Thymus (tissue), 11 donors: ENCODE data around the gene CDC34. TPM values are rescaled to one million over a fixed set of nuclear protein-coding genes. Genes with fewer than 3 reads are reported as not detected.
"Not testable (repeated sequence)": the region's sequence is repeated elsewhere in the genome, so short reads cannot be mapped to it uniquely, and the experiment has no call there.

Experiments
- DNase-seq, 9 donors: peaks; one replicate each; pipeline ENCODE4 v3.0.0-alpha.2; 2013; ENCODE audit warnings: low spot score in 9 of 9, low read depth in 6 of 9, missing footprints in 1 of 9
- H3K27ac ChIP-seq, 2 donors: one replicate each; pipeline ENCODE4 v1.5.1; 2013; ENCODE audit warnings: control low read depth in 1 of 2, low read depth in 1 of 2, low read length in 1 of 2, mild to moderate bottlenecking in 1 of 2, moderate library complexity in 1 of 2
- H3K27me3 ChIP-seq, 2 donors: one replicate each; pipeline ENCODE4 v1.5.1; 2013; ENCODE audit warnings: low read length in 1 of 2; ENCODE audit not compliant: control insufficient read depth in 2 of 2, insufficient read depth in 1 of 2
- H3K36me3 ChIP-seq, 2 donors: one replicate each; pipeline ENCODE4 v1.5.1; 2013; ENCODE audit warnings: low read length in 1 of 2, mild to moderate bottlenecking in 1 of 2, moderate library complexity in 1 of 2; ENCODE audit not compliant: control insufficient read depth in 2 of 2, insufficient read depth in 2 of 2
- H3K4me1 ChIP-seq, 2 donors: one replicate each; pipeline ENCODE4 v1.5.1; 2013; ENCODE audit warnings: low read length in 2 of 2; ENCODE audit not compliant: control insufficient read depth in 2 of 2, insufficient read depth in 2 of 2
- H3K4me3 ChIP-seq, 2 donors: one replicate each; pipeline ENCODE4 v1.5.1; 2013; ENCODE audit warnings: low read length in 2 of 2, control low read depth in 1 of 2, mild to moderate bottlenecking in 1 of 2
- H3K9me3 ChIP-seq, 2 donors: one replicate each; pipeline ENCODE4 v1.5.1; 2013; ENCODE audit warnings: low read length in 1 of 2, mild to moderate bottlenecking in 1 of 2; ENCODE audit not compliant: control insufficient read depth in 2 of 2, insufficient read depth in 1 of 2
- WGBS: extraction: QIAGEN DNeasy Blood & Tissue Kit; methylation state at CpG from one replicate; pipeline ENCODE4 v1.1.7; 2013; 5-methylcytosine and 5-hydroxymethylcytosine counted together
- polyA plus RNA-seq: library from polyadenylated mRNA; stranded (reverse); fragments of 200-250 nt; gene quantifications from one replicate; pipeline ENCODE4 v1.2.3, GENCODE V29; 2013
- total RNA-seq: library from RNA; stranded (reverse); fragments of 120-200 nt; gene quantifications from one replicate; pipeline ENCODE4 v1.2.4, GENCODE V29; 2013
- donor health status: healthy.

CDC34 gene
- total and polyA plus RNA-seq, 2 donors, result 48.0 to 72.0 TPM

GRCh38 chr19:579842-580155 lies 48.2 kb downstream of the CDC34 start:
- WGBS, result 97% methylated on average over 11 of the region's 11 CpGs

DNA sequence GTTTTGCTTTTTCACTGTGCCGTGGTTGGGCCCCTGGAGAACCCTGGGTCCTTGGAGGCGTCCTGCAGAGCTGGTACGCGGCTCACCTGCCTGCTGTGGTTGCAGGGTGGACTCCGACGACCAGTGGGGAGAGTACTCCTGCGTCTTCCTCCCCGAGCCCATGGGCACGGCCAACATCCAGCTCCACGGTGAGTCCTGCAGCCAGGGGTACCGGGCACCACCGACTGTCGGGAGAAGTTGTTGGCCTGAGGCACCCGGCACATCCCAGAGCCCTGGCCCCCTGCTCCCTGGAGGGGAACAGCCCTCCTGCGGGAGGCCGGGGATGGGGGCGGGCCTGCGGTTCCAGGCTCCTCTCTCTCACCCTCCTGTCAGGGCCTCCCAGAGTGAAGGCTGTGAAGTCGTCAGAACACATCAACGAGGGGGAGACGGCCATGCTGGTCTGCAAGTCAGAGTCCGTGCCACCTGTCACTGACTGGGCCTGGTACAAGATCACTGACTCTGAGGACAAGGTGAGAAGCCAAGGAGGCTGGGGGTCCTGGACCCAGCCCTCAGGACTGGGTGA lies 48.8 kb downstream of the CDC34 start:
- H3K9me3 ChIP-seq, result no peaks in the 10 kb centered on the region
- DNase-seq, result no peak
- no peak overlapping the region for H3K4me3 ChIP-seq
- H3K27ac ChIP-seq, result no peak overlapping the region
- H3K27me3 ChIP-seq, result peaks cover 0 to 5% of the 10 kb centered on the region in 2 donors
- peaks cover 51 to 55% of the 10 kb centered on the region in 2 donors for H3K36me3 ChIP-seq
- 97% methylated on average over 22 of the region's 22 CpGs for WGBS
- H3K4me1 ChIP-seq, result peaks cover 2 to 7% of the 10 kb centered on the region in 2 donors

More at GRCh38 chr19:579842-580155, 48.2 kb downstream of the CDC34 start:
- peaks cover 0 to 4% of the 10 kb centered on the region in 2 donors for H3K27me3 ChIP-seq
- peaks cover 7 to 13% of the 10 kb centered on the region in 2 donors for H3K4me1 ChIP-seq
- H3K27ac ChIP-seq, result no peak overlapping the region
- no peak overlapping the region for H3K4me3 ChIP-seq
- peaks cover 51 to 58% of the 10 kb centered on the region in 2 donors for H3K36me3 ChIP-seq
- DNase-seq, result no peak
- H3K9me3 ChIP-seq, result no peaks in the 10 kb centered on the region

DNA sequence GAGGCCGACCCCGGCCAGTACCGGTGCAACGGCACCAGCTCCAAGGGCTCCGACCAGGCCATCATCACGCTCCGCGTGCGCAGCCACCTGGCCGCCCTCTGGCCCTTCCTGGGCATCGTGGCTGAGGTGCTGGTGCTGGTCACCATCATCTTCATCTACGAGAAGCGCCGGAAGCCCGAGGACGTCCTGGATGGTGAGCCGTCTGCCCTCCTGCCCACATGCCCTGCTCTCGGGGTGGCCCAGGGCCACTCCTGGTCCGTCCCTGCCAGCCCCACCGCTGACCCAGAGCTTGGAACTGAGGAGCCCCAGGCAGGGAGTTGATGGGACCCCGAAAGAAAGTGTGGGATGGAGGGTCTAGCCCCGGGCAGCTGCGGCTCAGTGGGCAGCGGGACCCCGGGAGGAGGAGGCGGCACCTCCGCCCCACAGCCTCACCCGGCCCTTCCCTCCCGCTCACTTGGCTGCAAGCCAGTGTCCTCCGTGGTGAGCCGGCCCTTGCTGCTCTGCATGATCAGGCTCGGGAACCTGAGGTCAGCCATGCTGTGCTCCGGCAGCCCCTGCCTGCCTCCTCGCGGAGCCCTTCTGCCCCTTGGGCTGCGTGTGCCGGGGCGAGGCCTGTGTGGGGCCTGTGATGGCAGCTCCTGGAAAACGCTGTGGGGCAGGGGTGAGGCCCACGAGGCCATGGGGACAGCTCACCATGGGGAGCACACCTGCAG lies 50.0 kb downstream of the CDC34 start:
- Histone ChIP-seq H3K4me1 (no peaks in the 10 kb centered on the region), H3K4me3 (no peak overlapping the region), H3K36me3 (peaks cover 49 to 55% of the 10 kb centered on the region in 2 donors), H3K27ac (no peak overlapping the region), H3K27me3 (peaks cover 2 to 17% of the 10 kb centered on the region in 2 donors), H3K9me3 (no peaks in the 10 kb centered on the region)
- no peak for DNase-seq
- 97% methylated on average over 40 of the region's 40 CpGs for WGBS

- Histone ChIP-seq H3K27me3 (peaks cover 10 to 28% of the 10 kb centered on the region in 2 donors), H3K4me3 (no peak overlapping the region), H3K27ac (no peak overlapping the region), H3K9me3 (no peaks in the 10 kb centered on the region), H3K36me3 (peaks cover 45 to 49% of the 10 kb centered on the region in 2 donors), H3K4me1 (no peaks in the 10 kb centered on the region)
- no peak for DNase-seq
- 98% methylated on average over 31 of the region's 31 CpGs for WGBS
Observed at GRCh38 chr19:582497-583197, 51.1 kb downstream of the CDC34 start.

DNA sequence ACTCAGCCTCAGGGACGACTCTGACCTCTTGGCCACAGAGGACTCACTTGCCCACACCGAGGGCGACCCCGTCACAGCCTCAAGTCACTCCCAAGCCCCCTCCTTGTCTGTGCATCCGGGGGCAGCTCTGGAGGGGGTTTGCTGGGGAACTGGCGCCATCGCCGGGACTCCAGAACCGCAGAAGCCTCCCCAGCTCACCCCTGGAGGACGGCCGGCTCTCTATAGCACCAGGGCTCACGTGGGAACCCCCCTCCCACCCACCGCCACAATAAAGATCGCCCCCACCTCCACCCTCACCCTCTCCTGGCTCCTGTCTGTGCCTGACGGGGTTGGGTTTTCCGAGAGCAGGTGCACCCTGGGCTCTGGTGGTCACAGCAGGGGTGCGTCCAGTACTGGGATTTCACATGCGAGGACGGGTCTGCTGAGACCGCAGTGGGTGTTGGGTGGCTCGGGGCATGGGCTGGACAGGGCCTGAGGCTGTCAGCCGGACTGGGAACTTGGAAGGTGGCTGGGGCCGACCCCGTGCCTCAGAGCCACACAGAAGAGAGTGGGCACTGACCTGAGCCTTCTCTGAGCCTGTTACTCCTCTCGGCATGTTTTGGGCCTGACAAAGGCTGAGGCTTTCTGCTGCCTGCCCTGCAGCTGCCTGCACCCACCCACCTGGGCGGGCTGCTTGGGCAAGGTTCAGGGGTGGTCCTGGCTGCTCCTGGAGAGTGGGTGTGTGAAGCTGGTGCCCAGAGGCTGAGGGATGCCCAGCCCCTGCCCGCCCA lies 51.8 kb downstream of the CDC34 start:
- Histone ChIP-seq H3K9me3 (no peaks in the 10 kb centered on the region), H3K36me3 (peaks cover 39 to 45% of the 10 kb centered on the region in 2 donors), H3K27ac (no peak overlapping the region), H3K4me3 (no peak overlapping the region), H3K4me1 (no peaks in the 10 kb centered on the region), H3K27me3 (peaks cover 18 to 35% of the 10 kb centered on the region in 2 donors)
- DNase-seq, result no peak
- whole genome bisulfite sequencing, result 96% methylated on average over 27 of the region's 27 CpGs

DNA sequence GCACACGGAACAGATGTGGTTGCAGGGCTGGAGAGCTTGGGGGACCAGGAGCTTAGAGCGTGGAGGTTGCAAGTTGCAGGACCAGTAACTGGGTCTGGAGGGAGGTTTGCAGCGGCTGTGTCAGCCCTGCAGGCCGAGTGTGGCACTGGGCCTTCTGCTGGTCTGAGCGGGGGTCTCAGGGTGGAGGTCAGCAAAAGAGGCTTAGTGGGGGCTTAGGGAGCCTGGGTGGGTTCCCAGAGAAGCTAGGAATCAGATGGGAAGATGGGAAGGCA lies 52.3 kb downstream of the CDC34 start:
- Histone ChIP-seq H3K27me3 (peaks cover 23 to 40% of the 10 kb centered on the region in 2 donors), H3K27ac (no peak overlapping the region), H3K9me3 (peaks cover 0 to 2% of the 10 kb centered on the region in 2 donors), H3K4me3 (no peak overlapping the region), H3K36me3 (peaks cover 37 to 44% of the 10 kb centered on the region in 2 donors), H3K4me1 (no peaks in the 10 kb centered on the region)
- WGBS, result 96% methylated on average over 5 of the region's 5 CpGs
- DNase-seq, result no peak

DNA sequence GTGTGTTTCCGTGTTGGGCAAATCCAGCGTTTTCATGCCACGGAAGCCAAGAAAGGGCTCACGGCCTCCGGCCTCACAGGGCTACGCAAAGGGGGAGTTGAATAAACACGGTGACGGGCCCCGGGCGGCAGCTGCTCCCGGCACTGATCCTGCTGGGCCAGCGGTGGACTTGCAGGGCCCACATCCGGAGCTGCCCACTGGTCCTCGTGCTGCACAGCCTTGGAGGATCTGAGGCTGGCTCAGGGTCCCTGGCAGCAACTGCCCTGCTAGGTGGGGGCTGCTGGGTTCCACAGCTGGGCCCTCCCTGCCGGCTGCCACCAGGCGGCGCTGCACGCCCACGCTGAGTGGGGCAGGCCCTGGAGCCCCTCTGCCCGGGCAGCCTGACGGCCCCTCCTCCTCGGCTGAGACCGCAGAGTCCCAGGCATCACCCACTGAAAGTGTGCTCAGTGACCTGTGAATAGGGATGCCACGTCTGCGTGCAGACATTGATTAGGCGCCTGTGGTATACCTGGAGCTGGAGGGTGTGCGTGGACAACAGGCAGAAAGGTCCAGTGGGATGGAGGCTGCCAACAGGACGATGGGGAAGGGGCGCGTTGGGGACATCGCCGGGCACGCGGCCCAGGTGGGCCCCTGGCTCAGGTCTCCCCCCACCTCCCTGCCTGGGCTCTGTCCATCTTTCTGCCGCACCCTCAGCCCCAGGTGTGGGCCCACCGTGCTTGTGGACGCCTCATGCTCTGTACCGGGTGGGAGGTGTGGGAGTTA lies 52.9 kb downstream of the CDC34 start:
- Histone ChIP-seq H3K9me3 (peaks cover 0 to 4% of the 10 kb centered on the region in 2 donors), H3K36me3 (peaks cover 31 to 39% of the 10 kb centered on the region in 2 donors), H3K27ac (no peak overlapping the region), H3K27me3 (peaks cover 28 to 45% of the 10 kb centered on the region in 2 donors), H3K4me3 (no peak overlapping the region), H3K4me1 (peaks cover 0 to 4% of the 10 kb centered on the region in 2 donors)
- DNase-seq, result peak in 7 of 9 donors; percentile 29 to 72 (median 50)
- WGBS, result 49% methylated on average over 38 of the region's 38 CpGs

DNA sequence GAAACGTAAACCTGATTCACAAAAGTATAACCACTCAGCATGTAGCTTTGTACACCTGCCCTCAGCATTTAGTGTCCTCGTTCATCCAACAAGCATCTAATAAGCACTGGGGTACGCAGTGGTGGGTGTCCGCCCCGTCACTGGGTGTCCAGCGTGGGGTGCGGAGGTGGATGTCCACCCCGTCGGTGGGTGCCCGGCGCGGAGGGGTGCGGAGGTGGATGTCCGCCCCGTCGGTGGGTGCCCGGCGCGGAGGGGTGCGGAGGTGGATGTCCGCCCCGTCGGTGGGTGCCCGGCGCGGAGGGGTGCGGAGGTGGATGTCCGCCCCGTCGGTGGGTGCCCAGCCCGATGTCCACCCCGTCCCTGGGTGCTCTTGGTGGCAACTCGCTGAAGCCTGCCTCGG lies 53.6 kb downstream of the CDC34 start:
- H3K4me1 ChIP-seq, H3K9me3 ChIP-seq, DNase-seq, H3K4me3 ChIP-seq, H3K27ac ChIP-seq: not testable (repeated sequence)
- Histone ChIP-seq H3K27me3 (peaks cover 30 to 47% of the 10 kb centered on the region in 2 donors), H3K36me3 (peaks cover 25 to 31% of the 10 kb centered on the region in 2 donors)
- WGBS, result 90% methylated on average over 34 of the region's 34 CpGs
